Calu3 (cell line): ENCODE data around the gene VWC2L. TPM values are rescaled to one million over a fixed set of nuclear protein-coding genes. Genes with fewer than 3 reads are reported as not detected.

Experiments used
- BruUV-seq: library from RNA; stranded (reverse); fragments of 400-500 nt; replicated peaks from 2 replicates; lab custom pipeline; 2021; lab: Mats Ljungman, UMichigan
- CTCF ChIA-PET: fragments of 300-600 bp; sonication (Branson Sonifier 250); formaldehyde crosslinking; loops from one replicate; lab custom pipeline; 2022; ENCODE audit warnings: antibody characterized with exemption; lab: Charles Lee
- DNase-seq: peaks from one replicate; pipeline ENCODE4 v3.0.0; 2022
- H3K27ac Mint-ChIP-seq: one replicate; pipeline ENCODE4 v1.8.0; 2022; ENCODE audit warnings: mixed read lengths; ENCODE audit not compliant: unreplicated experiment
- H3K27me3 Mint-ChIP-seq: one replicate; pipeline ENCODE4 v1.8.0; 2022; ENCODE audit warnings: mixed read lengths; ENCODE audit not compliant: unreplicated experiment
- H3K36me3 Mint-ChIP-seq: one replicate; pipeline ENCODE4 v1.8.0; 2022; ENCODE audit warnings: mild to moderate bottlenecking, moderate library complexity, mixed read lengths; ENCODE audit not compliant: insufficient read depth, unreplicated experiment
- H3K4me1 Mint-ChIP-seq: one replicate; pipeline ENCODE4 v1.8.0; 2022; ENCODE audit warnings: mild to moderate bottlenecking, low read depth, mixed read lengths; ENCODE audit not compliant: unreplicated experiment
- H3K4me3 Mint-ChIP-seq: one replicate; pipeline ENCODE4 v1.8.0; 2022; ENCODE audit warnings: mild to moderate bottlenecking, low read depth, moderate library complexity, mixed read lengths; ENCODE audit not compliant: unreplicated experiment
- H3K9me3 Mint-ChIP-seq: one replicate; pipeline ENCODE4 v1.8.0; 2022; ENCODE audit warnings: low read depth, mixed read lengths; ENCODE audit not compliant: unreplicated experiment
- intact Hi-C: fragments of 100-400 bp; cut with micrococcal nuclease; formaldehyde crosslinking; loops from one replicate; pipeline ENCODE4 v1.10.0; 2022; ENCODE audit not compliant: unreplicated experiment
- total RNA-seq: library from RNA; stranded (reverse); gene quantifications from 2 replicates; pipeline ENCODE4 v1.2.3, GENCODE V29; 2022
- TF ChIP-seq, protein P1 (sequence below): fragments of 200-600 bp; IDR thresholded peaks from one replicate; pipeline ENCODE4 v1.8.0; 2022; ENCODE audit warnings: antibody characterized with exemption; ENCODE audit not compliant: unreplicated experiment

The VWC2L gene
- total RNA-seq, 1 experiment from 2014 or later: not detected

- TF ChIP-seq, protein P1, sequence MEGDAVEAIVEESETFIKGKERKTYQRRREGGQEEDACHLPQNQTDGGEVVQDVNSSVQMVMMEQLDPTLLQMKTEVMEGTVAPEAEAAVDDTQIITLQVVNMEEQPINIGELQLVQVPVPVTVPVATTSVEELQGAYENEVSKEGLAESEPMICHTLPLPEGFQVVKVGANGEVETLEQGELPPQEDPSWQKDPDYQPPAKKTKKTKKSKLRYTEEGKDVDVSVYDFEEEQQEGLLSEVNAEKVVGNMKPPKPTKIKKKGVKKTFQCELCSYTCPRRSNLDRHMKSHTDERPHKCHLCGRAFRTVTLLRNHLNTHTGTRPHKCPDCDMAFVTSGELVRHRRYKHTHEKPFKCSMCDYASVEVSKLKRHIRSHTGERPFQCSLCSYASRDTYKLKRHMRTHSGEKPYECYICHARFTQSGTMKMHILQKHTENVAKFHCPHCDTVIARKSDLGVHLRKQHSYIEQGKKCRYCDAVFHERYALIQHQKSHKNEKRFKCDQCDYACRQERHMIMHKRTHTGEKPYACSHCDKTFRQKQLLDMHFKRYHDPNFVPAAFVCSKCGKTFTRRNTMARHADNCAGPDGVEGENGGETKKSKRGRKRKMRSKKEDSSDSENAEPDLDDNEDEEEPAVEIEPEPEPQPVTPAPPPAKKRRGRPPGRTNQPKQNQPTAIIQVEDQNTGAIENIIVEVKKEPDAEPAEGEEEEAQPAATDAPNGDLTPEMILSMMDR: no peak
- Mint-ChIP-seq H3K4me1 (no peaks in the 10 kb centered on the region), H3K27ac (no peak overlapping the region), H3K9me3 (peaks cover 3% of the 10 kb centered on the region), H3K27me3 (no peaks in the 10 kb centered on the region), H3K36me3 (no peaks in the 10 kb centered on the region), H3K4me3 (no peak overlapping the region)
- intact Hi-C loops: no loop called here
- no TSS peak for BruUV-seq
- CTCF ChIA-PET: no interaction called here
- no peak for DNase-seq
These were observed 147.0 kb downstream of the VWC2L start for GRCh38 chr2:214557884-214558283.

- H3K36me3 Mint-ChIP-seq: no peaks in the 10 kb centered on the region
- CTCF ChIA-PET: no interaction called here
- H3K4me1 Mint-ChIP-seq: no peaks in the 10 kb centered on the region
- TF ChIP-seq, protein P1: no peak
- no TSS peak for BruUV-seq
- DNase-seq: no peak
- H3K9me3 Mint-ChIP-seq: peaks cover 3% of the 10 kb centered on the region
- H3K27ac Mint-ChIP-seq: no peak overlapping the region
- intact Hi-C loops: no loop called here
- no peak overlapping the region for H3K4me3 Mint-ChIP-seq
- H3K27me3 Mint-ChIP-seq: no peaks in the 10 kb centered on the region
These were observed 147.5 kb downstream of the VWC2L start for GRCh38 chr2:214558341-214558740.

- TF ChIP-seq, protein P1: no peak
- Mint-ChIP-seq H3K36me3 (no peaks in the 10 kb centered on the region), H3K4me3 (no peak overlapping the region), H3K27ac (no peak overlapping the region), H3K4me1 (no peaks in the 10 kb centered on the region), H3K9me3 (peaks cover 3% of the 10 kb centered on the region), H3K27me3 (no peaks in the 10 kb centered on the region)
- DNase-seq: no peak
- intact Hi-C loops: no loop called here
- CTCF ChIA-PET: no interaction called here
- BruUV-seq: no TSS peak
These were observed 149.3 kb downstream of the VWC2L start for GRCh38 chr2:214560176-214560575.

DNA sequence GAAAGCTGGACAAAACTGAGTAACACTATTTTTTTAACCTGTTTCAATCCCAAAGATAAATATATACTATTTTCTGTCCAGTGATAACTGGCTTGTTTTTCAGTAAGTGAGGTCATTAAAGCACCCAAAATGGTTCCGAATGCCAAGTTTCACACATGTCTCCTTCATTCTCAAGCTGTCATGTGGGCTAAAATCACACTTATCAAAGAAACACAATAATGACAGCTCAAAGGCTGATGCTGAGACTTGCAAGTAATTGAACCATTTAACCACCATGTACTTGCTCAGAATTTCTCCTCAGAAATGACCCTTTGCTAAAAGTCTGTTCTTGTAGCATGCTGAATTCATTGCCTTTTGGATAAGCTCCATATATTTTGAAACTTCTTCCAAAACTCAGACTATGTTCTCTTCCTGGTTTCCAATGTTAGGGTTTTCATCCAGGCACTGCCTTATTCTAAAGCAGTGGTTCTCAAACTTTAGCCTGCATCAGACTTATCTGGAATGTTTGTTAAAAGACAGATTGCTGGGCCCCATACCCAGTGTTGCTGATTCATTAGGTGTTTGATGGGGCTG, 149.8 kb downstream of the VWC2L start:
- intact Hi-C loops: no loop called here
- peaks cover 3% of the 10 kb centered on the region for H3K9me3 Mint-ChIP-seq
- no peaks in the 10 kb centered on the region for H3K27me3 Mint-ChIP-seq
- no peaks in the 10 kb centered on the region for H3K4me1 Mint-ChIP-seq
- H3K36me3 Mint-ChIP-seq: no peaks in the 10 kb centered on the region
- no peak overlapping the region for H3K4me3 Mint-ChIP-seq
- BruUV-seq: no TSS peak
- no peak for DNase-seq
- CTCF ChIA-PET: no interaction called here
- TF ChIP-seq, protein P1: no peak
- H3K27ac Mint-ChIP-seq: no peak overlapping the region
